Putamen (tissue), 1 donor: ENCODE data around the gene MRC2.
"Not testable (repeated sequence)": the region's sequence is repeated elsewhere in the genome, so short reads cannot be mapped to it uniquely, and the experiment has no call there.

ENCODE experiments used
- DNase-seq: peaks from one replicate; pipeline ENCODE4 v3.0.0-alpha.2; 2016; ENCODE audit warnings: low spot score

MRC2 gene, protein sequence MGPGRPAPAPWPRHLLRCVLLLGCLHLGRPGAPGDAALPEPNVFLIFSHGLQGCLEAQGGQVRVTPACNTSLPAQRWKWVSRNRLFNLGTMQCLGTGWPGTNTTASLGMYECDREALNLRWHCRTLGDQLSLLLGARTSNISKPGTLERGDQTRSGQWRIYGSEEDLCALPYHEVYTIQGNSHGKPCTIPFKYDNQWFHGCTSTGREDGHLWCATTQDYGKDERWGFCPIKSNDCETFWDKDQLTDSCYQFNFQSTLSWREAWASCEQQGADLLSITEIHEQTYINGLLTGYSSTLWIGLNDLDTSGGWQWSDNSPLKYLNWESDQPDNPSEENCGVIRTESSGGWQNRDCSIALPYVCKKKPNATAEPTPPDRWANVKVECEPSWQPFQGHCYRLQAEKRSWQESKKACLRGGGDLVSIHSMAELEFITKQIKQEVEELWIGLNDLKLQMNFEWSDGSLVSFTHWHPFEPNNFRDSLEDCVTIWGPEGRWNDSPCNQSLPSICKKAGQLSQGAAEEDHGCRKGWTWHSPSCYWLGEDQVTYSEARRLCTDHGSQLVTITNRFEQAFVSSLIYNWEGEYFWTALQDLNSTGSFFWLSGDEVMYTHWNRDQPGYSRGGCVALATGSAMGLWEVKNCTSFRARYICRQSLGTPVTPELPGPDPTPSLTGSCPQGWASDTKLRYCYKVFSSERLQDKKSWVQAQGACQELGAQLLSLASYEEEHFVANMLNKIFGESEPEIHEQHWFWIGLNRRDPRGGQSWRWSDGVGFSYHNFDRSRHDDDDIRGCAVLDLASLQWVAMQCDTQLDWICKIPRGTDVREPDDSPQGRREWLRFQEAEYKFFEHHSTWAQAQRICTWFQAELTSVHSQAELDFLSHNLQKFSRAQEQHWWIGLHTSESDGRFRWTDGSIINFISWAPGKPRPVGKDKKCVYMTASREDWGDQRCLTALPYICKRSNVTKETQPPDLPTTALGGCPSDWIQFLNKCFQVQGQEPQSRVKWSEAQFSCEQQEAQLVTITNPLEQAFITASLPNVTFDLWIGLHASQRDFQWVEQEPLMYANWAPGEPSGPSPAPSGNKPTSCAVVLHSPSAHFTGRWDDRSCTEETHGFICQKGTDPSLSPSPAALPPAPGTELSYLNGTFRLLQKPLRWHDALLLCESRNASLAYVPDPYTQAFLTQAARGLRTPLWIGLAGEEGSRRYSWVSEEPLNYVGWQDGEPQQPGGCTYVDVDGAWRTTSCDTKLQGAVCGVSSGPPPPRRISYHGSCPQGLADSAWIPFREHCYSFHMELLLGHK (N-terminal part only)

DNA sequence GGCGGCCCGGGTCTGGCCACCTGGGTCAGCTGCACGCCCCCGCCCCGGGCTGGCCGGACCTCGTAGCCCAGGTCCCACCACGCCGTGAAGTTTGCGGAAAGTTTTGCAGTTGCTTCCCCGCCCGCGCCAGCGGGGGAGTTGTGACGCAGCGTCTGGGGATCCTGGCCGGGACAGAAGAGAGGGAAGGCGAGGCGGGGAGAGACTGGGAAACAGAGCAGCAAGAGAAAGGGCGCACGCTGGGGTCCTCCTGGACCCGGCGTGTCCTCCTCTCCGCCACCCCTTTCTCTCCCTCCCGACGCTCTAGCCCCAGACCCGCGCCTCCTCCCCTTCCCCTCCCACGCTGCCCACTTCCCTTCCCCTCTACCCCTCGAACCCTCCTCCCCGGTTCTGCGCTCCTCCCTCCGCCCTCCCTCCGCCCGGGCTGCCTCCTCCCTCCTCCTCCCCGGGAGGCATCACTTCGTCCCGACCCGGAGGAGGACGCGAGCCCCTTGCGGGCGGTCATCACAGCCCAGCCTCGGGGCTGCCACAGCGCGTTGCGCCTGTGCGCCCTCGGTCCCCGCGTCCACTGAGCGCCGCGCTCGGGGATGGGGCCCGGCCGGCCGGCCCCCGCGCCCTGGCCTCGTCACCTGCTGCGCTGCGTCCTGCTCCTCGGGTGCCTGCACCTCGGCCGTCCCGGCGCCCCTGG is at the start of gene MRC2:
Gene MRC2 (plus strand): TSS at position 452 of the 685 bp plus-strand sequence. CDS start 133 bp downstream, at position 585.
- DNase-seq = peak; percentile 35

DNA sequence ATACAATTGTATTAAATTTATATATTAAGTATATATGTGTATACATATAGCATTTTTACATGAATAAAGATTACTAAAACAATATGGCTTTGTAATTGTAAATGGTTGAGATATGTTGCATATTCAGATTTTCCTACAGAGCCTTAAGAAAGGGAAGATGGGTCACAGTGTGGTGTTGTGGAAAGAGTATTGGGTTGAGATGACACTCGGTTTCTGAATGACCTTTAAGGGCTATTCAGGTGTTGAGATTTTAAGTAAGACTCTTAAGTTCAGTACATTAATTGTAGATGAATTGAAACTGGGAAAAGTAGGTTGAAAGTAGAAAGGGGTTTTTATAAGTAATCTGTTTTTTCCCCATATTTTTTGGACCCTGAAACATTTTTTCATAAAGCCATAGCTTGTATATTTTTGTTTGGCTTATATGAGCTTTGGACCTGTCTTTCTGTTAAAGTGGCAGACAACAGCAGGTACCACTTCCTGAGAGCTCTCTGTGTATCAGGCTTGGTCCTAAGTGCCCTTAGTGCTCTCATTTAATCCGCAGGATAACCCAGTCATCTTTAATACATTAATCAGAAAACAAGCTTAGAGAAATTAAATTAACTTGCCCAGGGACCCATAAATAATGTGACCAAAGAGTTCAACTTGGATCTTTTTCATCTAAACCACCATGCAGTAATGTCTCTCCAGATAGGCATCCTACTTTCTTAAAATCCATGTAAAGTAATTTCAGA is 48.5 kb upstream of the MRC2 start:
- no peak for DNase-seq

DNA sequence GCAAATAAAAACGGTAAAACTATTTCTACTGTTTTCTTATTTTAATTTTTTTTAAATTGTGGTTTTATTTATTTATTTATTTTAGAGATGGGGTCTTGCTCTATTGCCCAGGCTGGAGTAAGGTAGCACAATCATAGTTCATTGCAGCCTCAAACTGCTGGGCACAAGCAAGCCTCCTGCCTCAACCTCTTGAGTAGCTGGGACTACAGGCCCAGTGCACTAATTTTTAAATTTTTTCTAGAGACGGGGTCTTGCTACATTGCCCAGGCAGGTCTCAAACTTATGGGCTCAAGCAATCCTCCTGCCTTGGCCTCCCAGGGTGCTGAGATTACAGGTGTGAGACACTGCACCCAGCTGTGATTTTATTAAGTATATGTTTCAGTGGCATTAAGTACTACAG is 46.5 kb upstream of the MRC2 start:
- DNase-seq = no peak

DNA sequence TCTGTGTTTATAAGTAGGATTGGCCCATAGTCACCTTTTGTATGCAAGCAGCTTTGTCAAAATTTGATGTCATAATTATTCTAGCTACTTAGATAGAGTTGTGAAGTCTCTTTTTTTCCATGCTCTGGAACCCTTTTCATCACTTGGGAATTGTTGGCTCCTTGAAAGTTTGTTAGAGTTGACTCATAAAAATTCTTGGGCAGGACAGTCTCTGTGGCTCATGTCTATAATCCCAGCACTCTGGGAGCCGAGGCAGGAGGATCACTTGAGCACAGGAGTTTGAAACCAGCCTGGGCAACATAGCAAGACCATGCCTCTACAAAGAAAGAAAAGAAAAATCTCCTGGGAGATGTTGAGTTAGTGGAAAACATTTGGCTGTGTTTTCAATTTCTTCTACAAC is 45.7 kb upstream of the MRC2 start:
- no peak for DNase-seq

DNA sequence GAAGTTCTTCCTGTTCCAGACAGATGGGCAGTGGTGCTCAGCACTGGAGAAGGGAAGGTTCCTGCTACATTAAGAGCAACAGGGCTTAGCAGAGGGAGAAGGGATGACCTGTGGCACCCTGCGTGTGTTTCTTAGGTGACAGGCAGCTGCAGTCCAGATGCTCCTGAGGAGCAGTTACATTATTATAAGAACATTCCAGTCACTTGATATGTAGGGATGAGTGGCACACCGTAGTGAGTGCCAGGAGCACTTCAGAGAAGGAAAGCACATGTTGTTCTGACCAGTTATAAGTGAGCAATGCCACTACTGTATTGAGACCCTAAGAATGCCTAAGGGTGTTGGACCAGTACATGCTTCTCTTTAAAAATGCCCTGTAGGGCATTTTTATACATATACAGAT is 39.9 kb upstream of the MRC2 start:
- DNase-seq = no peak

DNA sequence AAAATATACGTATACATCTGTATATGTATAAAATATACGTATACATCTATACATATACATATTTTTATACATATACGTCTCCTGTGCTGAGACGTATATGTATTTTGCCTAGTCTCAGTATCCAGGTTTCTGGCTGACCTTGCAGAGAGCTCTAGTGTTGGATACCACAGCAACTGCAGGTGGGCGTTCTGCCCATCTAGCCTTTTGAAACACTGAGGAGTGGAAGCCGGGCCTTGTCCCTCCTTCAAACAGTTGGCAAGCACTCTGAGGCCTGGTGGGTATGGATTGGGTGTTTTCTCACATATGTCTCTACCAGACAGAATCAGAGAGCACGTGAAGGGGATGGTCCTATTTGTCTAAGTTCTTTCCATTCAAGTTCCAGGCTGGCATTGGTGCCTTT is 39.4 kb upstream of the MRC2 start:
- no peak for DNase-seq

DNA sequence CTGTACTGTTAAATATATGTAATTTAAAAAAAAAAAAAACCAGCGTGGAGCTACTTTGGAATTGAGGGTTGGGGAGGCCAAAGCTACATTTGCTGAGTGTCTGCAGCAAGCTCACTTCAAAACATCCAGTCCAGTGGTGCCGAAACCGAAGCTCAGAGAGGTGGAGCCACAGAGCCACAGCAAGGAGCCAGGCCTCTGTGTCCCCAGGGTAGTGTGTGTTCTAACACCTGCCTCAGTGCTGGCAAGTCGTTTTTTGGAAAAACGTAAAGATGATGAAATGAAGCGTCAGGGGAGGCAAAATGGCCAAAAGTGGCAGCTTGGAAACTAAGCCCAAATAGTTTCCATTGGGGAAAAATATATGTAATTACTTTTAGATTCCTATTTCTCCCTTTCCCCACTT is 36.1 kb upstream of the MRC2 start:
- DNase-seq = no peak

DNA sequence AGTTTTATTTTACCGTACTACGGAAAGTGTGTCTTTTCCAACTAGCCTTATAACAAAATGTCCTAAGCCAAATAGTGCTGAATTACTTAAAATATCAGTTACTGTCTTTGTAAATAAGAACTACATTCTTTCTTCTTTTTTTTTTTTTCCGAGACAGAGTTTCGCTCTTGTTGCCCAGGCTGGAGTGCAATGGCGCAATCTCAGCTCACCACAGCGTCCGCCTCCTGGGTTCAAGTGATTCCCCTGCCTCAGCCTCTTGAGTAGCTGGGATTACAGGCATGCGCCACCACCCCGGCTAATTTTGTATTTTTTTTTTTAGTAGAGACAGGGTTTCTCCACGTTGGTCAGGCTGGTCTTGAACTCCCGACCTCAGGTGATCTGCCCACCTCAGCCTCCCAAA is 35.6 kb upstream of the MRC2 start:
- not testable (repeated sequence) for DNase-seq

DNA sequence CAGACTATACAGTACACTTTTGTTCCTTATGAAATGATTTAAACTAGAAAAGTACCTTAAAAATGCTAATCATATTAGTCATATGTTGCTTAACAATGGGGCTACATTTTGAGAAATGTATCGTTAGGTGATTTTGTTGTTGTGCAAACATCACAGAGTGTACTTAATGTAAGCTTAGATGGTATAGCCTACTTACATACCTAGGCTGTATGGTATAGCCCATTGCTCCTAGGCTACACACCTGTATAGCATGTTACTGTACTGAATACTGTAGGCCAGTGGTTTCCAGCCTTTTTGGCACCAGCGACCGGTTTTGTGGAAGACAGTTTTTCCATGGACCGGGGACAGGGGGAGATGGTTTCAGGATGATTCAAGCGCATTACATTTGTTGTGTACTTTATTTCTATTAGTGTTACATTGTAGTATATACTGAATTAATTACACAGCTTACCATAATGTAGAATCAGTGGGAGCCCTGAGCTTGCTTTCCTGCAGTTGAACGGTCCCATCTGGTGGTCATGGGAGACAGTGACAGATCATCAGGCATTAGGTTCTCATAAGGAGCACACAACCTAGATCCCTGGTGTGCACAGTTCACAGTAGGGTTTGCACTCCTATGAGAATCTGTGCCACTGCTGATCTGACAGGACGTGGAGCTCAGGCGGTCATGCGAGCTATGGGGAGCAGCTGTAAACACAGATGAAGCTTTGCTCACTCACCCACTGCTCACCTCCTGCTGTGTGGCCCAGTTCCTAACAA is 35.0 kb upstream of the MRC2 start:
- DNase-seq = no peak

DNA sequence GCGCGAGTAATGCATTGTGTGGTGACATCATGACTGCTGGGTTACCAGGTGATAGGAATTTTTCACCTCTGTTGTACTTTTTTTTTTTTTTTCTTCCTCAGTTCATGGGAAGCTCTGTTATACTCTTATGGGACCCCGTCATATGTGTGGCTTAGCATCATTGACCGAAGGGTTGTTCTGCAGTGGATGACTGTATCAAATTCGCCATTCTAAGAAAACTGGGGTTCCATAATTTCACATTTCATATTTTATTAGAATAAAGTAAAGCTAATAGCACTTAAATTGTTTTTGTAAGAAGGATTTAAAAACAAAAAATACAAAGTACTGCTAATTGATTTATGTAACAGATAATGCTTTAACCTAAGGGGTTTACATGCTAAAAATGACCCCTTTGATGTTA is 32.0 kb upstream of the MRC2 start:
- DNase-seq = no peak

DNA sequence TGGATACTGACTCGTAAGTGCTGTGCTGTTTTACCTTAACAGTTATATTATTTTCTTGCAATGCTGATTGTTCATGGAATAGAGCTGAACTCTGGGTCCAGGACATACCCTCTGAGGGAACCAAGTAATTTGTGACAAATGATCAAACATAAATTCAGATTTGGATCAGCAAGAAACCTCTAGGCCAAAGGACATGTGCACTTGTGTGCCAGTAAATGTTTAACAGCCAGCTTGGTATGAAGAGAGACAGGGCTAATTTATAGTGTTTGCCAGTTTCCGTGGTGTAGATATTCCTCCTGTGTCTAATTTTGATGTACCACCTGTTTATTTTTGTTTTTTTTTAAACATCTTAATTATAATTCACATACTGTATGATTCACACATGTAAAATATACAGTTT is 30.8 kb upstream of the MRC2 start:
- no peak for DNase-seq

DNA sequence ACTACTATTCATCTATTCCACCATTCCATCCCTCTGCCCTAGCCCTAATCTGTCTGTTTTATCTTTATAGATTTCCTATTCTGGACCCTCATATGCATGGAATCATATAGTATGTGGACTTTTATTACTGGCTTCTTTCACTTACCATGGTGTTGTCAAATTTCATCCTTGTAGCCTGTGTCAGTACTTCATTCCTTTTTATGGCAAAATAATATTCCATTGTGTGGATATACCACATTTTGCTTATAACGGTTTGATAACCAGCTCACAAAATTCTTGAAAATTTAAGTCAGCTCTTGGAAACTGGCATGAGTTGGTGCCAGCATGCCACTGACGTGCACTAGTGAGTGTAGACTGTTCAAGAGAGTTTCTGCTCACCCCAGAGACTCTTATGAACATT is 30.3 kb upstream of the MRC2 start:
- no peak for DNase-seq

DNA sequence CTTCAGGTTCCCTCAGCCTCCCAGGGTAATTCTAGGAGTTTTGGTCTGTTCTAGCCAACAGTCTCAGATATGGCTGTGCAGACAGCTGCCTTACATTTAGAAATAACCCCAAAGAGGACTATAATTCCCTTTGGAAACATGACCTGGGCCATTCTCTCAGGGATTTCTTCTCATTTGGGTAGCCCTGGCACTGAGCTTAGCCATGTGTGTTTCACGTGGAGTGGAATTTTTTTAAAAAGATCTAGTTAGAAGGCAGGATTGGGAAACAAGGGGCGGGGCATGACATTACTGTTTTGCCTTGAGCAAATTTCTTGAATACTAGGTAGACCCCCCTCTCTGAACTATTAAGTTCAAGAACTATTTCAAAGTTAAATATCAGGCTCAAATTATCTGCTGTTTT is 29.6 kb upstream of the MRC2 start:
- no peak for DNase-seq

DNA sequence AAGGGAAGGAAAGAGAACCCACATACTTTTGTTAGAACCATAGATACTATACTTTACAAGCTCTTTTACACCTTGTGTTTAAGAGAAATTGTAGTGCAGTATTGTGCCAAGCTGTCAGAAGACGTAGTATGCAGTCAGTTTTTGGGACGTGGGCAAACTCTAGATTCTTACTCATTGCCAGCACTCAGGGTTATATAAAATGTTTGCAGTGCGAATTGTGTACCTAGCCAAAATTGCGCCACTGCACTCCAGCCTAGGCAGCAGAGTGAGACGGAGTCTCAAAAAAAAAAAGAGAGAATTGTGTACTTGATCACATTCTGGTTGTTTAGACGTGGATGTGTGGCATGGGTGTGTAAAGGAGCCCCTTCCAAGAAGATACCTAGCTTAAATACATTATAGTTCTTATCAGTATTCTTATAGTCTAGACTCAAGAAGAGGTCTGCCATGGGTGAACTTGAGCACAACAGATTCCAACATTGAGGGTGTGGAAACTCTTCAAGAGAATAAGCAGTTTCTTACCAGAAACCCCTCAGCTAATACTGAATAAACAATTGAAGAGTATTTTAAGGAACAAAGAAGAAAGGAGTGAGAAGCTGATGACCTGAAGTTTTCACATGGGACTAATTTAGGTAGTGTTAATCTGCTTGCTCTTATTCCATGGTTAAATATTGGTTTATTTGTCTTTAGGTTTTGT is 27.4 kb upstream of the MRC2 start:
- peak; percentile 20 for DNase-seq

DNA sequence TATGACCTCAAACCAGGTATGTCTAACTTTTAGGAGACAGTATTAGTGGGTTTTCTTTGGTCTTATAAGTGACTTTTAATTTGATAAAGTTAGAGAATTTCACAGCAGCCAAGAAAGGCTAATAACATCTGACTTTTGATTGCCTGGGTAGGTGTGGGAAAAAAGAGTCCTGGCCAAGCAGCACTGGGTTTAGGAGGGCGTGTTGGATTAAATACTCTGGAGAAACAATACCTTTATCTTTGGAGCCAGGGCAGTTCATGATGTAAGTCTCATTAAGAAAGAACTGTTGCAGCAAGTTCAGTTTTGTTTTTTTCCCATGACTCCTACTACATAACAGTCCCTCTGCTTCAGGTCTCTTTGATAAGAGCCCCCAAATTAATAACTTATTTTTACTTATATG is 26.7 kb upstream of the MRC2 start:
- no peak for DNase-seq

DNA sequence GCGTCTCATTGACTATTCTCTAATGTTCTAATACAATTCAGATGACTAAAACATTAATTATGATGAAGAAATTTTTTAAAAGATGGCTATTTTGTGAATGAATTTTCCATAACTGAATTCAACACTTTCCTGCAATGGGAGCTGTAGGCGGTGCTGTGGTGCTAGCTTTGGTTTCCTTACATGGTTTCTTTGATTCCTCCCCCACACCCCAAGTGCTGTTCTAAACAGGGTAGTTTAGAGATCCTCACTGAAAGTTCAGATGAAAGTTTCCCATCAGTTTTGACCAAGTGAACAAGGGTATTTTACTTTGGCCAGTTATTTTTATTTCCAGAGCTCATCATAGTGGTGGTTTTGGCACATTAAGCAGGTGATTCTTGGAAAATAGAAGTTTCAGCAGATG is 26.0 kb upstream of the MRC2 start:
- peak; percentile 19 for DNase-seq

DNA sequence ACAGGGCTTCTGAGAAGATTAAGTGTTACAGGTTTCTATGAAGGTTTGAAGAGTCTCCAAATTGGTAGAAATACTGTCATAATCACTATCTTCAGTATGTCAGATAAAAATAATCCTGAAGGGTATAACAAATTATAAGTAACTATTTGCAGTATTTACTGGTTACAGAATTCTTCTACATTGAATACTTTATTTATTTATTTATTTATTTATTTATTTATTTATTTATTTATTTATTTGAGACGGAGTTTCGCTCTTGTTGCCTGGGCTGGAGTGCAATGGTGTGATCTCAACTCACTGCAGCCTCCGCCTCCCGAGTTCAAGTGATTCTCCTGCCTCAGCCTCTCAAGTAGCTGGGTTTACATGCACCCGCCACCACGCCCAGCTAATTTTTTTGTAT is 23.7 kb upstream of the MRC2 start:
- DNase-seq = not testable (repeated sequence)

DNA sequence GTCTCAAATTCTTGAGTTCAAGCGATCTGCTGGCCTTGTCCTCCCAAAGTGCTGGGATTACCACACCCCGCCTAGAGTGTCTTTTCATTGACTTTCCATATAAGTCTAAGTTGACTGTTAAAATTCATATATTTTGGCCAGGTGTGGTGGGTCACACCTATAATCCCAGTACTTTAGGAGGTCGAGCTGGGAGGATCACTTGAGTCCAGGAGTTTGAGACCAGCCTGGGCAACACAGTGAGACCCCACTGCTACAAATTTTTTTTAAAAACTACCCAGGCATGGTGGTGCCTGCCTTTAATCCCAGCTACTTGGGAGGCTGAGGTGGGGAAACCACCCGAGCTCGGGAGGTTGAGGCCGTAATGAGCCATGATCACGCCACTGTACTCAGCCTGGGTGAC is 21.9 kb upstream of the MRC2 start:
- no peak for DNase-seq

DNA sequence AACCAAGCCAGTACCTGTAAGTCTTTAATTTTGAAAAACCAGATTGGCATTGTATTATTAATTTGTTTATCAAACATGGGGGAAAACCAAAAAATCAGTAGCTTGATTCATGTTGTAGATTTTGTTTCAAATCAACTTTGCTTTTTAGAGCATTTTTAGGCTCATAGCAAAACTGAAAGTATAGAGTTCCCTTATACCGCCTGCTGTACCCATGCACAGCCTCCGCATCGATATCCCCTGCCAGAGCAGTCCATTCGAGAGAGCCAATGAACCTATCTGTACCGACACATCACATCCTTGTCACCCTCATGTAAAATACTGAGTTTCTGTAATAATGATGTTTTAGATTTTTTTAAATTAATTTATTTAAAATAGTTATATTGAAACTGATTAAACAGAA is 16.2 kb upstream of the MRC2 start:
- DNase-seq = no peak

DNA sequence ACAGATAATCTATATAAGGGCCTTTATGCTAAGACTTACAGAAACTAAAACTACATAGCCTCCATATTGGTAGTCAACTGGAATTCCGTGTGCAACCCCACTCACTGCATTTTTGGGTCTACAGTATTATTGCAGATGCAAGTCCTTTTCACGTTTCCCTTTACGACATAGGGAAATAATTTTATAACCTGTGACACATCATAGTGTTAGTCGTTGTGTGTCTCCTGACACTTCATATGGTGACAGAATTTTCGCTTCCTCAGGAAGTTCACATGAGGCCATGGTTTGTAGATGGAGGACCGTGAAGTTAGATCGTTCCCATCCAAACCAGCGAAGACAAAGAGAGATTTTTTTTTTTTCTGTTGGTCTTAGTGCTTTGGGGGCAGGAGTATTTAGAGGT is 15.7 kb upstream of the MRC2 start:
- DNase-seq = no peak
